Mesenchymal stem cell (in vitro differentiated cells and primary cell): Measurements from ENCODE around the gene C22orf31.

Experiments used
- DNase-seq: peaks from one replicate; pipeline ENCODE4 v3.0.0-alpha.2; 2013
- H2AFZ ChIP-seq: one replicate; pipeline ENCODE4 v1.6.1; 2013; ENCODE audit warnings: low read depth, mild to moderate bottlenecking, control low read depth, inconsistent platforms, low read length, moderate library complexity
- H2AK5ac ChIP-seq: 2 replicates; pipeline ENCODE4 v1.6.1; 2013; ENCODE audit warnings: low read length, moderate library complexity, mild to moderate bottlenecking, inconsistent platforms; ENCODE audit not compliant: severe bottlenecking
- H2BK120ac ChIP-seq: one replicate; pipeline ENCODE4 v1.6.1; 2013; ENCODE audit warnings: low read depth, mild to moderate bottlenecking, inconsistent platforms, low read length, moderate library complexity
- H2BK12ac ChIP-seq, 2 experiments: one replicate each; pipeline ENCODE4 v1.6.1; 2013; ENCODE audit warnings: inconsistent platforms in 2 of 2, low read length in 2 of 2, mild to moderate bottlenecking in 2 of 2, moderate library complexity in 2 of 2, control low read depth in 1 of 2
- H2BK15ac ChIP-seq: one replicate; pipeline ENCODE4 v1.6.1; 2013; ENCODE audit warnings: mild to moderate bottlenecking, low read depth, inconsistent platforms; ENCODE audit not compliant: poor library complexity, severe bottlenecking
- H2BK5ac ChIP-seq: 2 replicates; pipeline ENCODE4 v1.6.1; 2013; ENCODE audit warnings: low read depth, mild to moderate bottlenecking, low read length, control low read depth, inconsistent platforms; ENCODE audit not compliant: poor library complexity, severe bottlenecking
- H3K14ac ChIP-seq, 2 experiments: one replicate each; pipeline ENCODE4 v1.6.1; 2013; ENCODE audit warnings: inconsistent platforms in 2 of 2, low read length in 2 of 2, control low read depth in 1 of 2, mild to moderate bottlenecking in 1 of 2, moderate library complexity in 1 of 2
- H3K18ac ChIP-seq, 2 experiments: one replicate each; pipeline ENCODE4 v1.6.1; 2013; ENCODE audit warnings: inconsistent platforms in 2 of 2, low read length in 2 of 2, control low read depth in 1 of 2, low read depth in 1 of 2, mild to moderate bottlenecking in 1 of 2
- H3K23ac ChIP-seq, 2 experiments: one replicate each; pipeline ENCODE4 v1.6.1; 2013; ENCODE audit warnings: inconsistent platforms in 2 of 2, low read length in 2 of 2, mild to moderate bottlenecking in 2 of 2, moderate library complexity in 2 of 2, control low read depth in 1 of 2
- H3K27ac ChIP-seq: 2 replicates; pipeline ENCODE4 v1.5.1; 2013; ENCODE audit warnings: mild to moderate bottlenecking, moderate library complexity, low read length, control low read depth, inconsistent platforms; ENCODE audit not compliant: poor library complexity, severe bottlenecking
- H3K27me3 ChIP-seq, 2 experiments: 2 replicates each; pipeline versions ENCODE4 v1.6.1 to v1.7.0; 2013; ENCODE audit warnings: low read length in 2 of 2, mild to moderate bottlenecking in 2 of 2, moderate library complexity in 2 of 2, control low read depth in 1 of 2, inconsistent platforms in 1 of 2; ENCODE audit not compliant: control insufficient read depth in 1 of 2, insufficient read depth in 1 of 2
- H3K36me3 ChIP-seq, 2 experiments: 2 replicates each; pipeline versions ENCODE4 v1.6.1 to v1.7.0; 2013; ENCODE audit warnings: low read length in 2 of 2, control low read depth in 1 of 2, inconsistent platforms in 1 of 2, low read depth in 1 of 2, mild to moderate bottlenecking in 1 of 2; ENCODE audit not compliant: insufficient read depth in 2 of 2, control insufficient read depth in 1 of 2
- H3K4ac ChIP-seq, 2 experiments: one replicate each; pipeline ENCODE4 v1.6.1; 2013; ENCODE audit warnings: inconsistent platforms in 2 of 2, low read length in 2 of 2, mild to moderate bottlenecking in 2 of 2, moderate library complexity in 2 of 2, control low read depth in 1 of 2, low read depth in 1 of 2
- H3K4me1 ChIP-seq: 2 replicates; pipeline ENCODE4 v1.6.1; 2013; ENCODE audit warnings: low read depth, low read length, control low read depth; ENCODE audit not compliant: control insufficient read depth, insufficient read depth
- H3K4me2 ChIP-seq: 2 replicates; pipeline ENCODE4 v1.6.1; 2013; ENCODE audit warnings: low read length, mild to moderate bottlenecking, inconsistent platforms; ENCODE audit not compliant: poor library complexity, severe bottlenecking
- H3K4me3 ChIP-seq, 2 experiments: 2 replicates each; pipeline versions ENCODE4 v1.5.1 to v1.7.0; 2013; ENCODE audit warnings: low read length in 2 of 2, mild to moderate bottlenecking in 2 of 2, control low read depth in 1 of 2, low read depth in 1 of 2; ENCODE audit not compliant: insufficient read depth in 1 of 2
- H3K79me1 ChIP-seq: replicated peaks from 2 replicates; pipeline ENCODE4 v1.6.1; 2013; ENCODE audit warnings: mild to moderate bottlenecking, control low read depth, low read length, inconsistent platforms; ENCODE audit not compliant: poor library complexity, severe bottlenecking
- H3K9ac ChIP-seq: 2 replicates; pipeline ENCODE4 v1.7.0; 2013; ENCODE audit warnings: mild to moderate bottlenecking, low read length, moderate library complexity
- H3K9me3 ChIP-seq: 2 replicates; pipeline ENCODE4 v1.7.0; 2013; ENCODE audit warnings: mild to moderate bottlenecking, low read length; ENCODE audit not compliant: control insufficient read depth
- H4K8ac ChIP-seq: one replicate; pipeline ENCODE4 v1.6.1; 2013; ENCODE audit warnings: inconsistent platforms, mild to moderate bottlenecking, low read length, moderate library complexity
- H4K91ac ChIP-seq: one replicate; pipeline ENCODE4 v1.6.1; 2013; ENCODE audit warnings: mild to moderate bottlenecking, low read length, inconsistent platforms
- WGBS: methylation state at CpG from one replicate; pipeline ENCODE4 v1.1.7; 2013; ENCODE audit warnings: mixed read lengths; 5-methylcytosine and 5-hydroxymethylcytosine counted together

The C22orf31 gene

GRCh38 chr22:29098296-29098695, 36.7 kb upstream of the C22orf31 start:
- Histone ChIP-seq H2AFZ (no peak overlapping the region), H3K79me1 (no peaks in the 10 kb centered on the region), H3K27ac (no peak overlapping the region), H3K4me3 (no peak overlapping the region), H2BK120ac (no peak overlapping the region), H2AK5ac (no peak overlapping the region), H3K9me3 (no peaks in the 10 kb centered on the region), H3K36me3 (peaks cover 0 to 17% of the 10 kb centered on the region in 2 experiments), H2BK12ac (no peak overlapping the region), H3K4ac (no peak overlapping the region), H3K9ac (no peak overlapping the region), H4K91ac (no peak overlapping the region), H3K23ac (no peak overlapping the region), H3K14ac (no peak overlapping the region), H4K8ac (no peak overlapping the region), H3K27me3 (no peaks in the 10 kb centered on the region), H3K4me1 (peaks cover 3% of the 10 kb centered on the region), H3K4me2 (no peak overlapping the region), H2BK15ac (no peak overlapping the region), H2BK5ac (no peak overlapping the region), H3K18ac (no peak overlapping the region)
- WGBS, result 100% methylated on average over 2 of the region's 2 CpGs
- no peak for DNase-seq

- no peak overlapping the region for H2BK15ac ChIP-seq
- no peak overlapping the region for H2AFZ ChIP-seq
- no peak overlapping the region for H3K14ac ChIP-seq
- 91% methylated on average over 10 of the region's 13 CpGs for WGBS
- no peak overlapping the region for H3K27ac ChIP-seq
- no peak overlapping the region for H2BK120ac ChIP-seq
- H4K91ac ChIP-seq, result no peak overlapping the region
- H4K8ac ChIP-seq, result no peak overlapping the region
- no peaks in the 10 kb centered on the region for H3K27me3 ChIP-seq
- no peak overlapping the region for H3K23ac ChIP-seq
- H2AK5ac ChIP-seq, result no peak overlapping the region
- no peak overlapping the region for H2BK12ac ChIP-seq
- no peaks in the 10 kb centered on the region for H3K9me3 ChIP-seq
- no peak overlapping the region for H3K4me2 ChIP-seq
- no peak overlapping the region for H3K4me3 ChIP-seq
- peaks cover 3% of the 10 kb centered on the region for H3K4me1 ChIP-seq
- no peaks in the 10 kb centered on the region for H3K79me1 ChIP-seq
- H3K36me3 ChIP-seq, result peaks cover 0 to 17% of the 10 kb centered on the region in 2 experiments
- H3K18ac ChIP-seq, result peak overlapping the region in 1 of 2 experiments; percentile 28
- H2BK5ac ChIP-seq, result no peak overlapping the region
- H3K9ac ChIP-seq, result no peak overlapping the region
- DNase-seq, result no peak
- no peak overlapping the region for H3K4ac ChIP-seq
These were observed 35.4 kb upstream of the C22orf31 start for GRCh38 chr22:29096736-29097669.

GRCh38 chr22:29095459-29095858, 33.8 kb upstream of the C22orf31 start:
- no peak overlapping the region for H2BK120ac ChIP-seq
- peaks cover 3% of the 10 kb centered on the region for H3K4me1 ChIP-seq
- H3K4me2 ChIP-seq, result no peak overlapping the region
- H3K18ac ChIP-seq, result no peak overlapping the region
- no peak for DNase-seq
- H3K27ac ChIP-seq, result no peak overlapping the region
- H3K79me1 ChIP-seq, result no peaks in the 10 kb centered on the region
- no peak overlapping the region for H3K4me3 ChIP-seq
- 63% methylated on average over 2 of the region's 2 CpGs for WGBS
- no peak overlapping the region for H2AK5ac ChIP-seq
- peaks cover 0 to 17% of the 10 kb centered on the region in 2 experiments for H3K36me3 ChIP-seq
- no peak overlapping the region for H4K8ac ChIP-seq
- no peaks in the 10 kb centered on the region for H3K27me3 ChIP-seq
- no peak overlapping the region for H2BK15ac ChIP-seq
- H3K9ac ChIP-seq, result no peak overlapping the region
- no peak overlapping the region for H2BK5ac ChIP-seq
- no peak overlapping the region for H2AFZ ChIP-seq
- H3K9me3 ChIP-seq, result no peaks in the 10 kb centered on the region
- H3K4ac ChIP-seq, result no peak overlapping the region
- H3K14ac ChIP-seq, result no peak overlapping the region
- H3K23ac ChIP-seq, result no peak overlapping the region
- no peak overlapping the region for H4K91ac ChIP-seq
- H2BK12ac ChIP-seq, result no peak overlapping the region

GRCh38 chr22:29093501-29094300, 32.1 kb upstream of the C22orf31 start:
- 74% methylated on average over 4 of the region's 4 CpGs for WGBS
- H4K8ac ChIP-seq, result no peak overlapping the region

More at GRCh38 chr22:29093501-29094300, 32.1 kb upstream of the C22orf31 start:
- Histone ChIP-seq H2BK120ac (no peak overlapping the region), H3K36me3 (peaks cover 0 to 10% of the 10 kb centered on the region in 2 experiments), H3K9ac (peak overlapping the region; percentile 71), H4K91ac (no peak overlapping the region), H3K79me1 (no peaks in the 10 kb centered on the region), H3K9me3 (no peaks in the 10 kb centered on the region), H2BK12ac (no peak overlapping the region), H3K4ac (no peak overlapping the region), H3K4me3 (peak overlapping the region in 1 of 2 experiments; percentile 57), H3K23ac (no peak overlapping the region), H2AFZ (no peak overlapping the region), H2BK15ac (no peak overlapping the region), H2AK5ac (no peak overlapping the region), H2BK5ac (no peak overlapping the region), H3K4me1 (peaks cover 3% of the 10 kb centered on the region), H3K27me3 (no peaks in the 10 kb centered on the region), H3K4me2 (no peak overlapping the region), H3K27ac (no peak overlapping the region), H3K18ac (no peak overlapping the region), H3K14ac (no peak overlapping the region)
- peak; percentile 52 for DNase-seq
